ENCODE results near the gene FUT8.
"Not testable (repeated sequence)": the region's sequence is repeated elsewhere in the genome, so short reads cannot be mapped to it uniquely, and the experiment has no call there.

The FUT8 gene

DNA sequence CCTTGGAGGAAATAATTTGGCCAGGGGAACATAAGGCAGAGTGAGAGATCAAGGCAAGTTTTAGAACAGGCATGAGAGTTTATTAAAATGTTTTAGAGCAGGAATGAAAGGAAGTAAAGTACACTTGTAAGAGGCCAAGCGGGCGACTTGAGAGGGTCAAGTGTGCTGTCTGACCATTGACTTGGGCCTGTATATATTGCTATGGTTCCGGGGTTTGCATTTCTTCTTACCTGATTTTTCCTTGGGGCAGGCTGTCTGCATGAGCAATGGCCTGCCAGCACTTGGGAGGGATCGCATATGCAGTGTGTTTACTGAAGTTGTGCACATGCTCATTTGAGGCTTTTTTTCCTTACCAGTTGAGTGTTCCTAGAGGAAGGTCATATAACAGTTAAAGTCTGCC lies 214.8 kb downstream of the FUT8 start:
- DNase-seq = no peak

DNA sequence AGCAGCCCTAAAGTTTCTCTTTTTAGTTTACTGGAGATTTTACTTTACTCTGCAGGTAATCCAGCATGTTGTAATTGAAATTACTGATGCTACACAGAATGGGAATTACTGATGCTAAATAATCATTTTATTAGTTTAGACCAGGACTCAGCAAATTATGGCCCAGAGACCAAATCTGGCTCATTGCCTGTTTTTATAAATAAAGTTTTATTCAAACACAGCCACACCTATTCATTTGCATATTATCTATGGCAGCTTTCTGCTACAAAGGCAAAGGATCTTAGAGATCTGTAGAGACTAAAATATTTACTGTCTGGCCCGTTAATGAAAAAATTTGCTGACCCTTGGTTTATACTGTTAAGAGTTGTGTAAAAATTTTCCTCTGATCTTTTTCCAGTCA lies 216.1 kb downstream of the FUT8 start:
- DNase-seq = no peak

DNA sequence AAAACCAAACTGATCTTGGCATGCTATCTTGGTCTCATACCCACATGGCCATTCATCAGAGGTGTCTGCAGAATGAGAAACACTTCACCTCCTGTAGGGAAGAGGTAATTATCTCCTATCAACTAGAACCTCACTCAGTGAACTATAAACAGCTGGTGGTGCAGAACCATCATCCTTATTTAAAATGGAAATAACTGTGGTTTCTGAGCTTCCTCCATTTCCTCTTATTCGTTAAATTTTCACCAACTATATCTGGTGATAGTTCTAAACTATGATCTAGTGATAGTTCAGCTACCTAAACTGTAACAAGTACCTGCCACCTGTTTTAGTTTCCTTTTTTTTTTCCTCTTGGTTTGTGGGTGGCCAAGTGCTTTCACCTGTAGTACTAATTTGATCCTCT lies 218.5 kb downstream of the FUT8 start:
- DNase-seq = no peak

DNA sequence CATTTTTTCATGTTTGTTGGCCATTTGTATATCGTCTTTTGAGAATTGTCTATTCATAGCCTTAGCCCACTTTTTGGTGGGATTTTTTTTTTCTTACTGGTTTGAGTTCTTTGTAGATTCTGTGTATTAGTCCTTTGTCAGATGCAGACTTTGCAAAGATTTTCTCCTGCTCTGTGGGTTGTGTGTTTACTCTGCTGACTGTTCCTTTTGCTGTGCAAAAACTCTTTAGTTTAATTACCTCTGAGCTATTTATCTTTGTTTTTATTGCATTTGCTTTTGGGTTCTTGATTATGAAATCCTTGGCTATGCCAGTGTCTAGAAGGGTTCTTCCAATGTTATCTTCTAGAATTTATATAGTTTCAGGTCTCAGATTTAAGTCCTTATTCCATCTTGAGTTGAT lies 220.0 kb downstream of the FUT8 start:
- no peak for DNase-seq

DNA sequence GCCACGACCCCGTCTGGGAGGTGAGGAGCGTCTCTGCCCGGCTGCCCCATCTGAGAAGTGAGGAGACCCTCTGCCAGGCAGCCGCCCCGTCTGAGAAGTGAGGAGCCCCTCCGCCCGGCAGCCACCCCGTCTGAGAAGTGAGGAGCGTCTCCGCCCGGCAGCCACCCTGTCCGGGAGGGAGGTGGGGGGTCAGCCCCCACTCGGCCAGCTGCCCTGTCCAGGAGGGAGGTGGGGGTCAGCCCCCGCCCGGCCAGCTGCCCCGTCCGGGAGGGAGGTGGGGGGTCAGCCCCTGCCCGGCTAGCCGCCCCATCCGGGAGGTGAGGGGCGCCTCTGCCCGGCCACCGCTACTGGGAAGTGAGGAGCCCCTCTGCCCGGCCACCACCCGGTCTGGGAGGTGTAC lies 221.1 kb downstream of the FUT8 start:
- not testable (repeated sequence) for DNase-seq

DNA sequence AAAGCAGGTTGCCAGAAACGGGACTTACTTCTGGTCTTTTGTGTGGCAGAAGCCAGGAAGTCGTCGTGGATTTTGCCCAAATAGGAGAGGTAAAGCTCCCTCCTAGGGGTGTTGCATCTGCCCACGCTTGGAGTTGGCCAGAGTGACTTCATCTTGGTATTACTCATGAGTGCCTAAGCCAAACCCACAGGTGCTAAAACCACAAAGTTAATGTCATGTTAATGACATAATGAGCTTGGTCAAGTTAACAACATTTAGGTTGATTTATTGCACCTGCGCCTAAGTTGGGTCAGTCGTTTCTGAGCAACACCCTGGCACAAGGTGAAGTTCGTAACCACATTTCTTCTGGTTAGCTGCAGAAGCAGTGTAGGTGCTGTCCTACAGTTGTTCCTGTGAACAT lies 225.2 kb downstream of the FUT8 start:
- DNase-seq = peak; percentile 36

DNA sequence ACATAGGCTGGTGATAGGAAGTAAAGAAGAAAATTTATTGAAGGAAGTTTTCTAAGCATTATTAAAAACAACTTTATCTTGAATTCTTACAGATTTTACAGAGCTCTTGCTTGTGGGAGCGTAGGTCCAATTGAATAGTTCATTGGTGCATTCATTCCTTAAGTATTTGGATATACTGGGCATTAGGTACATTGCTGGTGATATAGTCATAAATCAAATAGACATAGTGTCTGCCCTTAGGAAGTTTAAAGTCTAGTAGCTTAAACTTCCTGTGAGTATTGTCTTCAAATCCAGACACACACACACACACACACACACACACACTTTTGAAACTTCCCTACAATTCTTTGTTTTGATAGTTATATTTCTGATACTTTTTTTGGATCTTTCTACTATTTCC lies 226.7 kb downstream of the FUT8 start:
- DNase-seq = no peak

DNA sequence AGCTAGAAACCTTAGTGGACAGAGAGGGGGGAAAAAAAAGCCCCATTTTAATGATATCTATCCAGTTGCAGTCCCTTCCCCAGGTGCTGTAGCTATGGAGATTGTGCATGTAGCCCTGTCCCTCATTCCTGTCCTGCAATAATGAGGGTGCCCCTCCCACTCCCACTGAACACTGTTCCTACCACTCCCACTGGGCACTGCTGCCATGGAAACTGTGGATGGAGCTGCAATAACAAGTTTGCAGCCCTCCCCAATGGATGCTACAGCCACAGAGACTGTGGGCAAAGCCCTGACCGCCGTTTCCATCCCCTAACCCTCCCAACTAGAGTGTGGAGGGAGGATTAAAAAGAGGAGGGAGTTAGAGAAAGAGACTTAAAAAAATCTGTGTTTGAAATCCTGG lies 238.3 kb downstream of the FUT8 start:
- DNase-seq = no peak

DNA sequence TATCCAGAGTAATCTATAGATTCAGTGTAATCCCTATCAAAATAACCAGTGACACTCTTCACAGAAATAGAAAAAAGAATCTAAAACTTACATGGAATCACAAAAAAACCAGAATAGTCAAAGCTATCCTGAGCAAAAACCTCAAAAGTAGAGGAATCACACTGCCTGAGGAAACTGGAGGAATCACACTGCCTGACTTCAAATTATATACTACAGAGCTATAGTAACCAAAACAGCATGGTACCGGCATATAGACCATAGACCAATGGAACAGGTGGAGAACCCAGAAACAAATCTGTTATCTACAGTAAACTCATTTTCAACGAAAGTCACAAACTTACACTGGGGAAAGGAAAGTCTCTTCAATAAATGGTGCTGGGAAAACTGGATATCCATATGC lies 244.0 kb downstream of the FUT8 start:
- no peak for DNase-seq

DNA sequence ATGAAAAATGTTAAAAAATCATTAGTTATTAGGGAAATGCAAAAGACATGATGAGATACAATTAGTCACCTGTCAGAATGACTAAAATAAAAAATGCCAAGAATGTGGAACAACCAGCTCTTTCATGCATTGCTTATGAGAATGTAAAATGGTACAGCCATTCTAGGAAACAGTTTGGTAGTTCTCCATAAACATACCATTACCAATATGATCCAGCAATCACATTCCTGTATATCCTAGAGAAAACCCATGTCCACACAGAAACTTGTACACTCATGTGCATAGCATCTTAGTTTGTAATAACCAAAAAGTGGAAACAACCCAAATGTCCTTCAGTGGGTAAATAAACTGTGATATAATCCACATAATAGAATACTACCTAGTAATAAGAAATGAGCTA lies 245.7 kb downstream of the FUT8 start:
- no peak for DNase-seq

DNA sequence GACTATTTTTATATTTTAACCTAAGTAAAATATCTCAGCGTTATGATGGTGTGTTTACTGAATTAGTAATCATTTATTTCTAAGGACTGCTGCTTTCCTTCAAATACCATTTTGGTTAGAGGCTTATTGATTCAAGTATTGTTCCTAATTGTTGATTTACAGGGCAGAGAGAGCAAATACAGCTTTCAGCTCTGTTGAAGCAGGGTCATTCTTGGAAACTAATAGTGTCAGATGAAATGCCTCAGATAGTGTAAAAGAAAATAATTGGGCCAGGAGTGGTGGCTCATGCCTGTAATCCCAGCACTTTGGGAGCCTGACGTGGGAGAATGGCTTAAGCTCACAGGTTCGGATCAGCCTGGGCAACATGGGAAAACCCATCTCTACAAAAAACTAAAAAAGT lies 249.3 kb downstream of the FUT8 start:
- DNase-seq = no peak

DNA sequence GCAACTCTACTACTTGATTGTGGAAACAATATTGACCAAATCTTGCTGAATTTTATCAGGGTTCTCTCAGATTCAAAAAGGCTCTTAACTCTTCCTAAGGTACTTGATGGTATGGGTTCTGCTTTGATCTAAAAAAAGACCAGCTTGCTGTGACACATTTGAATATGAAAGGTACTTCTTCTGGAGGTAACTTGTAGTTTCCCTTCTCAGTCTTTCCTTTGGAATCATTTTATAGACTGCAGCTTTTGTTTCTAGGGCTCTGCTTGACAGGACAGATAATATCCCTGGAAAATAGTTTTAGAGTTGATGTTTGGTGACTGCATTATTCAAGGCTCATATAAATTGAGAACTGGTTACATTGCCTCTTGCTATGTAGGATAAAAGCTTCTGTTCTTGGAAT lies 251.9 kb downstream of the FUT8 start:
- DNase-seq = no peak

DNA sequence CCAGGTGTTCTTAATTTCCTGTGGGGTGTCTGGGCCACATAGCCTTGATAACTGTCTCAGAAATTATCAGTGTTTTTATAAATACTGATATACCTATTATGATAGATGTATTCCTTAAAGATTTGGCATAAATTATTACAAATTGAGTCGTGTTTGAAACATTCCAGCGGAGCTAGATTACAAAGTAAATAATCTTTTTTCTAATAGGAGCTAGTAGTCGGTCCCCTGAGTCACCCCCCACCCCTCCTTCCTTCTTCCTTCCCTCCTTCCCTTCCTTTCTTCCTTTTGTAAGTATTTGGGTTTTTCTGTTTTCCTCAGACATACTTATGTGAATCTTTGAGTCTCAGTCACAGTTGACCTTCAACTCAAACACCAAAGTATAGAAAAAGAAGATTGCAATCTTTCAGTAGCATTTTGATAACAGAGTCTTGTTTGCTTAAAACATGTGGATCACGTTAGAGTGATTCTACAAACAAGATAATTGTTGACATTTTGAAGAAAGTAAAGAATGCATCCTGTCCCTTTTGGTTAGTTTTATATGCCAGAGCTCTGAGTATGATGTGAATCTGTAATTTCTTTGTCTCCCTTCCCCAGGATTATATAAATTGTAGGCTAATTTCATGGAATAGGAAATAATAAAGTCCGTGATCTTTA lies 264.0 kb downstream of the FUT8 start:
- no peak for DNase-seq

DNA sequence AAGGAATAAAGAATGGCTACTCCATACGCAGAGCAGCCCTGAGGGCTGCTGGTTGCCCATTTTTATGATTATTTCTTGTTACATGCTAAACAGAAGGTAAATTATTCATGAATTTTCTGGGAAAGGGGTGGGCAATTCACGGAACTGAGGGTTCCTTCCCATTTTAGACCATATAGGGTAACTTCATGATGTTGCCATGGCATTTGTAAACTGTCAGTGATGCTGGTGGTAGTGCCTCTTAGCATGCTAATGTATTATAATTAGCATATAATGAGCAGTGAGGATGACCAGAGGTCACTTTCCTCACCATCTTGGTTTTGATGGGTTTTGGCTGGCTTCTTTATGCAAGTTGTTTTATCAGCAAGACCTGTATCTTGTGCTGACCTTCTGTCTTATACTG lies 273.0 kb downstream of the FUT8 start:
- no peak for DNase-seq

DNA sequence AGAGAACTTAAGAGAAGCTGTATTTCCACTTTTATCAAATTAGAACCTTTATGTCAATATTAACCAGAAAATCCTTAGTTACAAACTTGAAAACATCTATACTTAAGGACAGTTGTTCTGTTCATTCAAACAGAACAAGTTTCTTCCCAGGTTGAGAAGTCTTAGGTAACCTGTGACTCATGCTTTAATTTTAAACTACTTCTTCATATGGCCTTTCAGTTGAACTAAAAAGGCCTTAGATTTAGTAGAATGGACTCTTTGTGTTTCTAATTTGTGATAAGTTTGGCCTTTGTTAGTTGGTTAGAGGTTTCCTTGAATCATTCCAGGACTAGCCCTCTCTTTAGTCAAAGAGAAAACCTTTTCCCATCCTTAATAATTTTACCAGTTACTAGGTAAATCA lies 274.2 kb downstream of the FUT8 start:
- no peak for DNase-seq

DNA sequence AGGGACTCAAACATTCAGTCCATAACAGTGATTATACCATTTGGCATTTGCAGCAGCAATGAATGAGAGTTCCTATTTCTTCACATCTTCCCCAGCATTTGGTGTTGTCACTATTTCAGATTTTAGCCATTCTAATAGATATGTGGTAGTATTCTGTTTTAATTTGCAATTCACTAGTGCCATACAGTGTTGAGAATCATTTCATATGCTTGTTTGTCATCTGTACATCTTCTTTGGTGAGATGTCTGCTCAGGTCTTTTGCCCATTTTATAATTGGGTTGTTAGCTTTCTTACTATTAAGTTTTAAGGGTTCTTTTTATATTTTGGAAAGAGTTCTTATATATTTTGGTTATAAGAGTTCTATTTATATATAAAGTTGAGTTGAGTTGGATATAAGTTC lies 276.5 kb downstream of the FUT8 start:
- no peak for DNase-seq

DNA sequence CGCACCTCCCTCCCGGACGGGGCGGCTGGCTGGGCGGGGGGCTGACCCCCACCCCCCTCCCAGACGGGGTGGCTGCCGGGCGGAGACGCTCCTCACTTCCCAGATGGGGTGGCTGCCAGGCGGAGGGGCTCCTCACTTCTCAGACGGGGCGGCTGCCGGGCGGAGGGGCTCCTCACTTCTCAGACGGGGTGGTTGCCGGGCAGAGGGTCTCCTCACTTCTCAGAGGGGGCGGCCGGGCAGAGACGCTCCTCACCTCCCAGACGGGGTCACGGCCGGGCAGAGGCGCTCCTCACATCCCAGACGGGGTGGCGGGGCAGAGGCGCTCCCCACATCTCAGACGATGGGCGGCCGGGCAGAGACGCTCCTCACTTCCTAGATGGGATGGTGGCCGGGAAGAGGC lies 280.0 kb downstream of the FUT8 start:
- DNase-seq = not testable (repeated sequence)

DNA sequence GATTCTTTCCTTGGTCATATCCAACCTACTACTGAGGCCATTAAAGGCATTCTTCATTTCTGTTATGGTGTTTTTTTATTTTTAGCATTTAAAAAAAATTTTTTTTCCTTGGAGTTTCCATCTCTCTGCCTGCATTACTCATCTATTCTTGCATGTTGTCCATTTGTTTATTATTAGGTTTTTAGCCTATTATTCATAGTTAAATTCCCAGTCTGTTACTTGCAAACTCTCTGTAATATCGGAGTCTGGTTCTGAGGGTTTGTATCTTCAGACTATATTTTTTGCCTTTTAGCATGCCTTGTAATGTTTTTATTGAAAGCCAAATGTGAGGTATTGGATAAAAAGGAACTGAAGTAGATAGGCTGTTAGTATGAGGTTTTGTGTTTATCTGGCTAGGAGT lies 284.3 kb downstream of the FUT8 start:
- no peak for DNase-seq

DNA sequence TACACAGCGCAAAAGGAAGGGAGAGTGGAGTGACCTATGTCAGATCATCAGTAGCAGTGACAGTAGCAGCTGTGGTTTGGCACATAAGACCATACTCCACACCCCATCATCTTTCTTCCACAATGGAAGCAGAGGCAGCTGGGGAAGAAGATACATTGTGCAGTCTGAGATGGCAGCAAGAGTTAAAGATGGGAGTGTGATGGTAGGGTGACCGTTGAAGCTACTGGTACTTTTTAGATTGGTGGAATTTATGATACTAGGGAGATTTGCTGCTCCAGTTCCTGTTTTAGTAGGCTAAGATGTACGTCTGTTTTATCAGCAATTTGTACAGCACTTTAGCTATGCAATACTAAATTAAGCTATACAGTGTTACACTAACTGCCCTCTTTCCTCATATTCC lies 291.0 kb downstream of the FUT8 start:
- DNase-seq = no peak

DNA sequence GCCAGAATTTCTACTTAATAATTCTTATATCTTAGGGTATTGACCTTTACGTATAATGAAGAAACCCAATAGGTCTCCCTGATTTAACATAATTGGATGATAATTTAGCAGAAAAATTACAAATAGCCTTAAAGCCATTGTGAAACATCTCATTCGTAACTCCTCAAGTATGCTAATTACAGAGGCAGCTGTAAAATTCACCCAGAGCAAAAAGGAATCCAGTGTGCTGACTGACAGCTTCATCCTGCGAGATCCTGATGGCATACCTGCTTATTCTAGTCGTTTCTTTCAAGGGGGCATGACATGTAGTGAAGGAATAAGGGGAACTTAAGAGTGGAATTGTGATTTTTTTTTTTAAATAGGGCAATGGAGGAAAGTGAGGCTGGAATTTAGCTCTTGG lies 291.5 kb downstream of the FUT8 start:
- DNase-seq = no peak

DNA sequence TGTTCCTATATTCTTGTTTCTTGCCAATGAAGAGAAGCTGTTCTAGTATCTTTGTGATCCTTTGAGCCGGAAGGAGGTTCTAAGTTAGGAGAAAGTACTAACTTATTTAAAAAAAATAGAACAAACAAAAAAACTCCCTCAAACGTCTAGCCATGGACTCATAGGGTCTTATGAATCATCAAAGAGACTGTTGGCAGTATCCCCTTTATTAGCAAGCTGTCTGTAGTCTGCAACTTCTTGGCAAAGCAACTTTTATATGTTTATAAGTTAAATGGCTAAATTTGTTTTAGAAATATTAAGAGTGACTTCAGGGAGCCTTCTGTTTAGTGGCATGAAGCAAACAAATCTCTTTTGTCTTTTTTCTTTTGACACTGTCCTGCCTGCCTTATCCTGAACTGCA lies 291.9 kb downstream of the FUT8 start:
- no peak for DNase-seq

DNA sequence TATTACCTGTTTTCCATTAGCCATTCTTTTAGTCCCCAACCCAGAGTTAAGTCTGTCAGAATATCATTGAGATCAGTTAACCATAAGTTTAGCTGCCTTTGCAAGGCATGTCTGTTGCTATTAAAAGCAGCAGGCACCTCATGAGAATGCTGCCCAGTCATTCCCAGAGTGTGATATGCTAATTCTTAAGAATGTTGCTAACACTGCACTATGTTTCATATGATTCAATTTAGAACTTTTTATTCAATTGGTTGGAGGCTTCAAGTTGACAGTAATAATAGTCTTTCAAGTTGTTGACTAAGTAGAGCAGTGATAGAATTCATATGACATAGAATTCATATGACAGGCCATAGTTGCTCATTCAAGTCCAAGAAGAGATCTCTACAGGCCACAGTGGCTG lies 292.3 kb downstream of the FUT8 start:
- no peak for DNase-seq

DNA sequence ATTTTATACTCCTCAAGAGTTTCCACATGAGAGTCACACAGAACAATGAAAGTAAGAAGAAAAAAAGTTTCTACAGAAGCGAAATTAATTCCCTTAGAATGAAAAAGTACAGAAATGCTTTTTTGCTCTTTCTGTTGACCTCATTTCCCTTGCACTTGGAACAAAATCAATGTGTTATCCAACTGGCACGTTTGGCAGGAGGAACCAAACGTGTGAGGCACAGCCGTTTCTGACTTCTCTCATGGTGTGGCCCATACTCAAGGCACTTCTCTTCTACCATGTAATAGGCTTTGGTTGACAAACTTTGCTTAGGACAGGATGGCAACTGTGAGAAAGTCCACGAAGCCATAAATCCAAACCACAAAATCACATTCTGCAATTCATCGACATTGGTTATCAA lies 297.0 kb downstream of the FUT8 start:
- DNase-seq = no peak

DNA sequence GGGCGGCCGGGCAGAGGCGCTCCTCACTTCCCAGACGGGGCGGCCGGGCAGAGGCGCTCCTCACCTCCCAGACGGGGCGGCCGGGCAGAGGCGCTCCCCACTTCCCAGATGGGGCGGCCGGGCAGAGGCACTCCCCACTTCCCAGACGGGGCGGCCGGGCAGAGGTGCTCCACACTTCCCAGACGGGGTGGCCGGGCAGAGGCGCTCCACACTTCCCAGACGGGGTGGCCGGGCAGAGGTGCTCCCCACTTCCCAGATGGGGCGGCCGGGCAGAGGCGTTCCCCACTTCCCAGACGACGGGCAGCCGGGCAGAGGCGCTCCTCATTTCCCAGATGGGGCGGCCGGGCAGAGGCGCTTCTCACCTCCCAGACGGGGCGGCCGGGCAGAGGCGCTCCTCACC lies 304.3 kb downstream of the FUT8 start:
- DNase-seq = not testable (repeated sequence)

DNA sequence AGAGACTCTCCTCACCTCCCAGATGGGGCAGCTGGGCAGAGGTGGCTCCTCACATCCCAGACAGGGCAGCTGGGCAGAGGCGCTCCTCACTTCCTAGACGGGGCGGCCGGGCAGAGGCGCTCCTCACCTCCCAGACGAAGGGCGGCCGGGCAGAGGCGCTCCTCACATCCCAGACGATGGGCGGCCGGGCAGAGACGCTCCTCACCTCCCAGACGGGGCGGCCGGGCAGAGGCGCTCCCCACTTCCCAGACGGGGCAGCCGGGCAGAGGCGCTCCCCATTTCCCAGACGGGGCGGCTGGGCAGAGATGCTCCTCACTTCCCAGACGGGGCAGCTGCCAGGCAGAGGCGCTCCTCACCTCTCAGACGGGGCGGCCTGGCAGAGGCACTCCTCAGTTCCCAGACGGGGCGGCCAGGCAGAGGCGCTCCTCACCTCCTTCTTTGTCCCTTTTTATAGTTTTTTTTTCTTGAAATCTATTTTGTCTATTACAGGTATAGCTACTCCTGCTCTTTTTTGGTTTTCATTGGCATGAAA lies 304.9 kb downstream of the FUT8 start:
- not testable (repeated sequence) for DNase-seq

DNA sequence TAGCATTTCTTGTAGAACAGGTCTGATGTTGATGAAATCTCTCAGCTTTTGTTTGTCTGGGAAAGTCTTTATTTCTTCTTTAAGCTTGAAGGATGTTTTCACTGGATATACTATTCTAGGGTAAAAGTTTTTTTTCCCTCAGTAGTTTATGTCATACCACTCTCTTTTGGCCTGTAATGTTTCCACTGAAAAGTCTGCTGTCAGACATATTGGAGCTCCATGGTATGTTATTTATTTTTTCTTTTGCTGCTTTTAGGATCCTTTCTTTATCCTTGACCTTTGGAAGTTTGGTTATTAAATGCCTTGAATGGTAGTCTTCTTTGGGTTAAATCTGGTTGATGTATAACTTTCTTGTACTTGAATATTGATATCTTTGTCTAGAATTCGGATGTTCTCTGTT lies 306.1 kb downstream of the FUT8 start:
- DNase-seq = no peak
